Islet precursor cell (in vitro differentiated cells): ENCODE results near the gene ENOSF1.
A peak's percentile ranks its signal among the peaks of the same experiment; 100 is the strongest.

Experiments
- DNase-seq: peaks from one replicate; pipeline ENCODE4 v3.0.0-alpha.2; 2018

Gene ENOSF1

GRCh38 chr18:703213-703967 lies 9.0 kb downstream of the ENOSF1 start:
- peak; percentile 51 for DNase-seq

- DNase-seq = no peak
These were observed 14.6 kb downstream of the ENOSF1 start for GRCh38 chr18:697800-698199.

- no peak for DNase-seq
These were observed 15.4 kb downstream of the ENOSF1 start for GRCh38 chr18:697012-697411.

- peak; percentile 1 for DNase-seq
These were observed 18.8 kb downstream of the ENOSF1 start for GRCh38 chr18:693466-694187.

GRCh38 chr18:692824-693223 lies 19.6 kb downstream of the ENOSF1 start:
- peak; percentile 16 for DNase-seq

- DNase-seq = no peak
These were observed 24.1 kb downstream of the ENOSF1 start for GRCh38 chr18:688323-688722.

- DNase-seq = no peak
These were observed 25.9 kb downstream of the ENOSF1 start for GRCh38 chr18:686339-687111.

GRCh38 chr18:685438-685837 lies 27.0 kb downstream of the ENOSF1 start:
- peak; percentile 6 for DNase-seq

- no peak for DNase-seq
These were observed 28.9 kb downstream of the ENOSF1 start for GRCh38 chr18:683531-683930.

- no peak for DNase-seq
These were observed 29.6 kb downstream of the ENOSF1 start for GRCh38 chr18:682833-683232.

GRCh38 chr18:682416-682815 lies 30.0 kb downstream of the ENOSF1 start:
- peak; percentile 15 for DNase-seq

GRCh38 chr18:681985-682384 lies 30.4 kb downstream of the ENOSF1 start:
- no peak for DNase-seq

- DNase-seq = peak; percentile 6
These were observed 32.0 kb downstream of the ENOSF1 start for GRCh38 chr18:680392-680791.

GRCh38 chr18:679516-679915 lies 32.9 kb downstream of the ENOSF1 start:
- peak; percentile 25 for DNase-seq

- peak; percentile 42 for DNase-seq
These were observed 33.8 kb downstream of the ENOSF1 start for GRCh38 chr18:678482-679182.

- peak; percentile 29 for DNase-seq
These were observed 34.5 kb downstream of the ENOSF1 start for GRCh38 chr18:677951-678381.

- DNase-seq = peak; percentile 17
These were observed 35.3 kb downstream of the ENOSF1 start for GRCh38 chr18:677145-677544.

- DNase-seq = no peak
These were observed 35.7 kb downstream of the ENOSF1 start for GRCh38 chr18:676736-677135.

- peak; percentile 35 for DNase-seq
These were observed 36.4 kb downstream of the ENOSF1 start for GRCh38 chr18:676069-676468.

- no peak for DNase-seq
These were observed 37.1 kb downstream of the ENOSF1 start for GRCh38 chr18:675307-675706.

- no peak for DNase-seq
These were observed 38.7 kb downstream of the ENOSF1 start for GRCh38 chr18:673769-674168.

GRCh38 chr18:673317-673716 lies 39.1 kb downstream of the ENOSF1 start:
- DNase-seq = no peak

GRCh38 chr18:671405-671804 lies 41.0 kb downstream of the ENOSF1 start:
- DNase-seq = no peak
